Thoracic aorta (tissue), 2 donors: ENCODE measurements around the gene APOL1. TPM values are rescaled to one million over a fixed set of nuclear protein-coding genes. Genes with fewer than 3 reads are reported as not detected.
A peak's percentile ranks its signal among the peaks of the same experiment; 100 is the strongest.

ENCODE experiments used
- ATAC-seq: fragments of 150-250 bp; one replicate; pipeline ENCODE4 v1.8.0; 2017; ENCODE audit warnings: low read depth; ENCODE audit not compliant: insufficient number of reproducible peaks, low FRiP score
- DNase-seq: peaks from one replicate; pipeline ENCODE4 v3.0.0-alpha.2; 2020; ENCODE audit warnings: low spot score
- H3K27ac ChIP-seq, 2 donors: fragments of 200-600 bp; sonication (generic); 1 replicate in 1 of 2; 2 replicates in 1 of 2; pipeline ENCODE4 v1.5.1; 2016; ENCODE audit warnings: mild to moderate bottlenecking in 2 of 2, moderate library complexity in 2 of 2
- H3K27me3 ChIP-seq: fragments of 200-600 bp; sonication (generic); replicated peaks from 2 replicates; pipeline ENCODE4 v1.6.0; 2016; ENCODE audit warnings: mild to moderate bottlenecking; ENCODE audit not compliant: insufficient read depth
- H3K36me3 ChIP-seq: fragments of 200-600 bp; sonication (generic); one replicate; pipeline ENCODE4 v1.5.1; 2016
- H3K4me1 ChIP-seq, 2 donors: fragments of 200-600 bp; sonication (generic); 1 replicate in 1 of 2; 2 replicates in 1 of 2; pipeline versions ENCODE4 v1.5.1 to v1.6.0; 2016; ENCODE audit warnings: low read depth in 2 of 2, mild to moderate bottlenecking in 1 of 2; ENCODE audit not compliant: control insufficient read depth in 1 of 2
- H3K4me3 ChIP-seq: fragments of 200-600 bp; sonication (generic); 2 replicates; pipeline ENCODE4 v1.5.1; 2016; ENCODE audit warnings: mild to moderate bottlenecking
- H3K9me3 ChIP-seq: fragments of 200-600 bp; sonication (generic); 2 replicates; pipeline ENCODE4 v1.5.1; 2016
- CTCF ChIP-seq: fragments of 200-600 bp; sonication (generic); IDR thresholded peaks from one replicate; pipeline ENCODE4 v1.5.1; 2019; ENCODE audit warnings: antibody characterized with exemption
- total RNA-seq, 2 donors: library from RNA; depleted of rRNA; stranded (reverse); fragments of >200 nt; gene quantifications; one replicate each; pipeline versions ENCODE4 v1.1.0 to v1.2.3, GENCODE V29; 2016

APOL1 gene
- total RNA-seq, 2 donors from 2014 or later: 40.1 to 47.3 TPM

GRCh38 chr22:36308880-36309279 lies 55.9 kb downstream of the APOL1 start:
- DNase-seq (no peak), ATAC-seq (no peak)
- Histone ChIP-seq H3K36me3 (peaks cover 95% of the 10 kb centered on the region), H3K27ac (peak overlapping the region in 1 of 2 donors; percentile 8), H3K4me3 (no peak overlapping the region), H3K4me1 (no peaks in the 10 kb centered on the region), H3K27me3 (no peaks in the 10 kb centered on the region), H3K9me3 (no peaks in the 10 kb centered on the region)
- TF ChIP-seq CTCF: no peak

GRCh38 chr22:36311386-36312085 lies 58.6 kb downstream of the APOL1 start:
- H3K4me3 ChIP-seq: no peak overlapping the region
- no peaks in the 10 kb centered on the region for H3K9me3 ChIP-seq
- H3K4me1 ChIP-seq: no peaks in the 10 kb centered on the region
- TF ChIP-seq CTCF: no peak
- ATAC-seq (no peak), DNase-seq (no peak)
- peak overlapping the region in 1 of 2 donors; percentile 17 for H3K27ac ChIP-seq
- no peaks in the 10 kb centered on the region for H3K27me3 ChIP-seq
- H3K36me3 ChIP-seq: peaks cover 93% of the 10 kb centered on the region

- H3K9me3 ChIP-seq: no peaks in the 10 kb centered on the region
- H3K36me3 ChIP-seq: peaks cover 95% of the 10 kb centered on the region
- ATAC-seq: no peak
- no peak overlapping the region for H3K4me3 ChIP-seq
- no peak for TF ChIP-seq CTCF
- H3K4me1 ChIP-seq: peaks cover 0 to 11% of the 10 kb centered on the region in 2 donors
- H3K27me3 ChIP-seq: no peaks in the 10 kb centered on the region
- no peak for DNase-seq
- H3K27ac ChIP-seq: peak overlapping the region in 1 of 2 donors; percentile 22
Observed at GRCh38 chr22:36315325-36315724, 62.4 kb downstream of the APOL1 start.

GRCh38 chr22:36316419-36316818 lies 63.5 kb downstream of the APOL1 start:
- Histone ChIP-seq H3K27me3 (no peaks in the 10 kb centered on the region), H3K4me3 (no peak overlapping the region), H3K27ac (peak overlapping the region in 1 of 2 donors; percentile 33), H3K9me3 (no peaks in the 10 kb centered on the region), H3K4me1 (peaks cover 0 to 19% of the 10 kb centered on the region in 2 donors), H3K36me3 (peaks cover 94% of the 10 kb centered on the region)
- ATAC-seq (no peak), DNase-seq (no peak)
- no peak for TF ChIP-seq CTCF

Other genes with a start within 250 kb of the APOL1 start
- gene RBFOX2, start 224.3 kb upstream of the APOL1 start, total RNA-seq: 100 to 1,000 TPM; 117 to 143 TPM
- gene APOL3, start 92.4 kb upstream of the APOL1 start, total RNA-seq: 100 to 1,000 TPM in 1 of 2 donors, 10 to 100 TPM in 1; 53.1 to 101 TPM
- gene APOL4, start 51.3 kb upstream of the APOL1 start, total RNA-seq: 10 to 100 TPM in 1 of 2 donors, 1 to 10 TPM in 1; 1.4 to 30.3 TPM
- 10 to 100 TPM; 35.9 to 84.9 TPM for gene APOL2, start 13.6 kb upstream of the APOL1 start, total RNA-seq
- 1,000 to 10,000 TPM; 1,447 to 1,631 TPM for gene MYH9, start 134.8 kb downstream of the APOL1 start, total RNA-seq
- 10 to 100 TPM; 26.7 to 31.4 TPM for gene TXN2, start 228.5 kb downstream of the APOL1 start, total RNA-seq